ENCODE data around the gene KIAA1958.

DNA sequence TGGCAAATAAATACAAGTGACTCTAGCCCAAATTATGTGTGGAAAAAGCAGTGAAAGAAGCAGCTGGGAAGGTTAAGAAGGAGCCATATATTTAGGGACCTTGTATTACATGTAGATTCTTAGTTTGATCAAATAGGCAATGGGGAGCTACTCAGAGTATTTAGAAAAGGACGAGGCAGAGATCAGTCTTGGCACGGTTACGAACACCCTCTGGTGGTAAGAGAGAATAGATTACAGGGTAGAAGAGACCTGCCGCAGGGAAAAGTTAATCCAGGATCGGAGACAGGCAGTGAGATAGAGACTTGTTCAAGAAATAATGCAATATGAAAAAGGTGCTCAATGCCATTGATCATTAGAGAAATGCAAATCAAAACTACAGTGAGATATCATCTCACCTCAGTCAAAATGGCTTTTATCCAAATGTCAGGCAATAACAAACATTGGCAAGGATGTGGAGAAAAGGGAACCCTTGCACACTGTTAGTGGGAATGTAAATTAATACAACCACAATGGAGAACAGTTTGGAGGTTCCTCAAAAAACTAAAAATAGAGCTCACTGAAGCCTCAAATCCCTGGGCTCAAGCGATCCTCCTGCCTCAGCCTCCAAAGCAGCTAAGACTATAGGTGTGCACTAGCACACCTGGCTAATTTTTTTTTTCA, 219.3 kb downstream of the KIAA1958 start:
- no peak for TF ChIP-seq SUZ12 (IDR thresholded peaks at IDR 0.05)
- no peak for TF ChIP-seq ARNT (IDR thresholded peaks at IDR 0.05)
- no peak for TF ChIP-seq FOXK2 (IDR thresholded peaks at IDR 0.05)
- TF ChIP-seq CTBP1 (IDR thresholded peaks at IDR 0.05; ENCODE audit: borderline replicate concordance): no peak
